Measurements from ENCODE around the gene CADPS. TPM values are rescaled to one million over a fixed set of nuclear protein-coding genes. Genes with fewer than 3 reads are reported as not detected.

Gene CADPS
- total RNA-seq, 2 donors from 2014 or later: 11.7 to 20.8 TPM

DNA sequence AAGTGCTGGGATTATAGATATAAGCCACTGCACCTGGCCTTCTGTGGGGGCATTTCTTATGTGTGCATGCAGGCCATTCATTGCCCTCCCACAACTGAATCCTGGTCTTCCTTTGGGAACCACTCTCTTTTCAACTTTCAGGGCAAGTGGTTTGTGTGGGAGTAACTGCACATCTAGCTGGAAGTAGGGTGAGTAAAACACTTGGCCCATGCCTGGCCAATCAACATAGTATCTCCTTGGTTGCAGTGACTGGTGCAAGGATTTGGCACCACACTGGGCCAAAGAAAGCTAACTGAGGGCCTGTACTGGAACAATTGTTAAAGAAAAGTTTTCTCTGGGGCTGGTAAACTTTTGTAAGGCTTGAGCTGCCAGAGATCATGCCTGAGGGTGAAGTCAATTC, 312.6 kb downstream of the CADPS start:
- Histone ChIP-seq H3K4me3 (ENCODE audit: low read length) (no peak overlapping the region), H3K9me3 (ENCODE audit: control insufficient read depth, low read length) (no peaks in the 10 kb centered on the region), H3K27ac (ENCODE audit: low read depth, low read length) (no peak overlapping the region), H3K36me3 (ENCODE audit: control insufficient read depth, insufficient read depth, low read length) (no peaks in the 10 kb centered on the region), H3K27me3 (ENCODE audit: control insufficient read depth, insufficient read depth, low read length, poor library complexity, severe bottlenecking) (no peaks in the 10 kb centered on the region), H3K9ac (ENCODE audit: extremely low read depth, low read length, poor library complexity, severe bottlenecking) (no peak overlapping the region), H3K4me1 (ENCODE audit: control insufficient read depth, insufficient read depth, low read length) (no peaks in the 10 kb centered on the region)
- no peaks in the 10 kb centered on the region for H3K4me1 Mint-ChIP-seq
- H3K36me3 Mint-ChIP-seq (ENCODE audit: low read depth): no peaks in the 10 kb centered on the region
- no peaks in the 10 kb centered on the region for H3K9me3 Mint-ChIP-seq
- H3K4me3 Mint-ChIP-seq: no peak overlapping the region
- no peak for DNase-seq
- H3K27me3 Mint-ChIP-seq (ENCODE audit: insufficient read depth): peaks cover 8% of the 10 kb centered on the region
- H3K27ac Mint-ChIP-seq: no peak overlapping the region
- TF ChIP-seq, protein P1, sequence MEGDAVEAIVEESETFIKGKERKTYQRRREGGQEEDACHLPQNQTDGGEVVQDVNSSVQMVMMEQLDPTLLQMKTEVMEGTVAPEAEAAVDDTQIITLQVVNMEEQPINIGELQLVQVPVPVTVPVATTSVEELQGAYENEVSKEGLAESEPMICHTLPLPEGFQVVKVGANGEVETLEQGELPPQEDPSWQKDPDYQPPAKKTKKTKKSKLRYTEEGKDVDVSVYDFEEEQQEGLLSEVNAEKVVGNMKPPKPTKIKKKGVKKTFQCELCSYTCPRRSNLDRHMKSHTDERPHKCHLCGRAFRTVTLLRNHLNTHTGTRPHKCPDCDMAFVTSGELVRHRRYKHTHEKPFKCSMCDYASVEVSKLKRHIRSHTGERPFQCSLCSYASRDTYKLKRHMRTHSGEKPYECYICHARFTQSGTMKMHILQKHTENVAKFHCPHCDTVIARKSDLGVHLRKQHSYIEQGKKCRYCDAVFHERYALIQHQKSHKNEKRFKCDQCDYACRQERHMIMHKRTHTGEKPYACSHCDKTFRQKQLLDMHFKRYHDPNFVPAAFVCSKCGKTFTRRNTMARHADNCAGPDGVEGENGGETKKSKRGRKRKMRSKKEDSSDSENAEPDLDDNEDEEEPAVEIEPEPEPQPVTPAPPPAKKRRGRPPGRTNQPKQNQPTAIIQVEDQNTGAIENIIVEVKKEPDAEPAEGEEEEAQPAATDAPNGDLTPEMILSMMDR (conservative IDR thresholded peaks at IDR 0.05): no peak

DNA sequence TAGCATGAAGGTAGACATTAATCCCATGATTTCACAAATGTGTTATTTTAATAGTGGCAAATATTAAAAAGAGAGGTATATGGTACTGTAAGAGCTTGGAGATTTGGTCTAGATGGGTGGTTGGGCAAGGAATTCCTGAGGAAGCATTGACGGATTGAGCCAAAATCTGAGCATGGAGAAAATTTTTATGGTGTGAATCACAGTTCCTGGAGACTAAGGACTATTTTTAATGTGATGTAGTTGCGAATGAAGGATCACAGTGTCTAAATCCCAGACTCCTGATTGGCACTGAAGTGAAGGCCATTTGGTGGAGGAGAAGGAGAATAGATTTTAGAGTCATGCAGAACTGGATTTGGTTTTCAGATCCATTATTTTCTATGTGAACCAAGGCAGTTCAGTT, 313.2 kb downstream of the CADPS start:
- H3K27me3 Mint-ChIP-seq (ENCODE audit: insufficient read depth): peaks cover 8% of the 10 kb centered on the region
- 94 to 100% methylated on average over 2 of the region's 2 CpGs for WGBS, 2 experiments (ENCODE audit: insufficient coverage in 1 of 2, insufficient read length in 1 of 2)

DNA sequence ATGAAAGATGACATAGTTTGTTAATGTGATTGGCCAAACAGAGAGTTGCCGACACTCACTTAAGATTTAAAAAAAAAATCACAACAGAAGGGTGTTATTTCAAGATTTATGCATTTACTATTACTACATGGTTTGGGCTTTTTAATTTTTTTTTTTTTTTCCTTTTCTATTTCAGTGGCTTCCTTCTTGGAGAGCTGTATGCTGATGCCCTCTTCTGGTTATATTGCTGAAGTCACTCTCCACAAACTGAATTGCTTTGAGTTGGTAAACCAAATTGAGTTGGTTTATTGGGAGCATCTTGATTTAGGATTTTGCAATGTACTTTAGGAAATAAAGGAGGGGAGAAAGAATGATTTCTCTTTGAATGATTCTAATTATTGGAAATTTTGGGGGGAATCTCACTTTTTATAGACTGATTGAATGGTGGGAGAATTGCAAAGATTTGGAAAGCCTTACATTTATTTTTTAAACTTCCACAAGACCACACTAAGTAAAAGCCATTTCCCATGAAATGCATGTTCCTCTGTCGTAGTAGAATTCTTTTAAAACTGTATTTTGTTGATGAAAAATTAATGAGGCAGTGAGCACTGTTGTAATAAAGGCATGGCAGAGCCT, 315.3 kb downstream of the CADPS start:
- 0% methylated on average over 1 of the region's 2 CpGs; no CpG with 5 or more reads in 1 of the 2 experiments for WGBS, 2 experiments (ENCODE audit: insufficient coverage in 1 of 2, insufficient read length in 1 of 2)
- no peak overlapping the region for H3K27ac Mint-ChIP-seq

More for the DNA sequence above, 313.2 kb downstream of the CADPS start:
- no peaks in the 10 kb centered on the region for H3K9me3 ChIP-seq (ENCODE audit: control insufficient read depth, low read length)
- no peak overlapping the region for H3K27ac ChIP-seq (ENCODE audit: low read depth, low read length)
- Mint-ChIP-seq H3K9me3 (no peaks in the 10 kb centered on the region), H3K4me1 (no peaks in the 10 kb centered on the region), H3K27ac (no peak overlapping the region), H3K4me3 (no peak overlapping the region), H3K36me3 (ENCODE audit: low read depth) (no peaks in the 10 kb centered on the region)
- H3K4me3 ChIP-seq (ENCODE audit: low read length): no peak overlapping the region
- no peaks in the 10 kb centered on the region for H3K4me1 ChIP-seq (ENCODE audit: control insufficient read depth, insufficient read depth, low read length)
- H3K9ac ChIP-seq (ENCODE audit: extremely low read depth, low read length, poor library complexity, severe bottlenecking): no peak overlapping the region
- no peaks in the 10 kb centered on the region for H3K36me3 ChIP-seq (ENCODE audit: control insufficient read depth, insufficient read depth, low read length)
- TF ChIP-seq, protein P1 (conservative IDR thresholded peaks at IDR 0.05): no peak
- no peak for DNase-seq
- no peaks in the 10 kb centered on the region for H3K27me3 ChIP-seq (ENCODE audit: control insufficient read depth, insufficient read depth, low read length, poor library complexity, severe bottlenecking)

More for the DNA sequence above, 315.3 kb downstream of the CADPS start:
- no peaks in the 10 kb centered on the region for H3K27me3 ChIP-seq (ENCODE audit: control insufficient read depth, insufficient read depth, low read length, poor library complexity, severe bottlenecking)
- H3K27me3 Mint-ChIP-seq (ENCODE audit: insufficient read depth): peaks cover 8% of the 10 kb centered on the region
- TF ChIP-seq, protein P1 (conservative IDR thresholded peaks at IDR 0.05): peak; percentile 74
- no peak overlapping the region for H3K4me3 Mint-ChIP-seq
- no peaks in the 10 kb centered on the region for H3K9me3 Mint-ChIP-seq
- no peak overlapping the region for H3K4me3 ChIP-seq (ENCODE audit: low read length)
- H3K9ac ChIP-seq (ENCODE audit: extremely low read depth, low read length, poor library complexity, severe bottlenecking): no peak overlapping the region
- no peaks in the 10 kb centered on the region for H3K36me3 ChIP-seq (ENCODE audit: control insufficient read depth, insufficient read depth, low read length)
- no peak for DNase-seq
- H3K4me1 ChIP-seq (ENCODE audit: control insufficient read depth, insufficient read depth, low read length): no peaks in the 10 kb centered on the region
- no peak overlapping the region for H3K27ac ChIP-seq (ENCODE audit: low read depth, low read length)
- no peaks in the 10 kb centered on the region for H3K4me1 Mint-ChIP-seq
- no peaks in the 10 kb centered on the region for H3K36me3 Mint-ChIP-seq (ENCODE audit: low read depth)
- H3K9me3 ChIP-seq (ENCODE audit: control insufficient read depth, low read length): no peaks in the 10 kb centered on the region

All from endodermal cell (in vitro differentiated cells).